ENCODE data around the gene PACRG. TPM values are rescaled to one million over a fixed set of nuclear protein-coding genes. Genes with fewer than 3 reads are reported as not detected.

The PACRG gene
- total RNA-seq, 1 donor from 2014 or later = under 0.01 TPM

DNA sequence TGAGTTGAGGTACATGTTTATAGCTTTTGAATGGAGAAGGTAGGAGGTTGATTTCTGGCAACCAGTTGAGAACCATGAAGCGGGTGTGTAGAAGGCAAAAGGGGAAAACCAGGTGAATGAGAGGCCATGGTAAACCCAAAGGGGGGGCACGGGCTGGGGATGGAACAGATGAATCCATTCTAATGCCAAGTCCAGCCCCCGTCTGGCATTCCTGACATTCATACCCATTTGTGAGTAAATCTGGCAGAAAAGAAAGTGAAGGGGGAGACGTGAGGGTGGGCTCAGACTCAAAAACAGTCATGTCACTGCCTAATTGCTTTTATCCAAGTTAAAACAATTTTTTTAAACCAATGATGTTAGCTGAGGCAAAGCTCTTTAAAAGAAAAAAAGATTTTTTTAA, 513.9 kb downstream of the PACRG start:
- Histone ChIP-seq H3K27me3 (ENCODE audit: control insufficient read depth, insufficient read depth, low read length) (no peaks in the 10 kb centered on the region), H3K4me3 (ENCODE audit: low read depth, low read length) (no peak overlapping the region), H3K36me3 (ENCODE audit: control insufficient read depth, insufficient read depth, low read length) (no peaks in the 10 kb centered on the region)
- DNase-seq (ENCODE audit: low read depth) (no peak), FAIRE-seq (no peak)
- TF ChIP-seq, protein P1, sequence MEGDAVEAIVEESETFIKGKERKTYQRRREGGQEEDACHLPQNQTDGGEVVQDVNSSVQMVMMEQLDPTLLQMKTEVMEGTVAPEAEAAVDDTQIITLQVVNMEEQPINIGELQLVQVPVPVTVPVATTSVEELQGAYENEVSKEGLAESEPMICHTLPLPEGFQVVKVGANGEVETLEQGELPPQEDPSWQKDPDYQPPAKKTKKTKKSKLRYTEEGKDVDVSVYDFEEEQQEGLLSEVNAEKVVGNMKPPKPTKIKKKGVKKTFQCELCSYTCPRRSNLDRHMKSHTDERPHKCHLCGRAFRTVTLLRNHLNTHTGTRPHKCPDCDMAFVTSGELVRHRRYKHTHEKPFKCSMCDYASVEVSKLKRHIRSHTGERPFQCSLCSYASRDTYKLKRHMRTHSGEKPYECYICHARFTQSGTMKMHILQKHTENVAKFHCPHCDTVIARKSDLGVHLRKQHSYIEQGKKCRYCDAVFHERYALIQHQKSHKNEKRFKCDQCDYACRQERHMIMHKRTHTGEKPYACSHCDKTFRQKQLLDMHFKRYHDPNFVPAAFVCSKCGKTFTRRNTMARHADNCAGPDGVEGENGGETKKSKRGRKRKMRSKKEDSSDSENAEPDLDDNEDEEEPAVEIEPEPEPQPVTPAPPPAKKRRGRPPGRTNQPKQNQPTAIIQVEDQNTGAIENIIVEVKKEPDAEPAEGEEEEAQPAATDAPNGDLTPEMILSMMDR (IDR thresholded peaks at IDR 0.05; ENCODE audit: insufficient read depth, low read length, severe bottlenecking) = no peak

DNA sequence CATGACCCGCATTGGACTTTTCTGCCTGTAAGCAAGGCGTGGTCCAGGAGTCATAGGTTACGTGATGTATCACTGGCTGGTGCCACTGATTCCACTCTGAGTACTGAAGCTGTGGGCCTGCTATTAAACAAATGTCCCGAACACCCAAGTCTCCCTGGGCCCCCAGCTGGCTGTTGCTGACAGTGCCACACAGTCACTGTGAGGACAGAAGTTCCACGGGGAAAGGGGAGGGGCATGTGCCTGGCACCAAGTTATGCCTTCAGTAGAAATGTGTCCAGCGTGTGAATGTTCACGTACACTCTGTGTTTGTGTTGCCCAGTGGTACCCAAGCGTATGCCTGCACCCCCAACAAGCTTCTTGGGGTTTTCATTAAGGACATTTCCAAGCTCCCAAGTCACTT, 515.3 kb downstream of the PACRG start:
- TF ChIP-seq, protein P1 (IDR thresholded peaks at IDR 0.05; ENCODE audit: insufficient read depth, low read length, severe bottlenecking) = no peak
- no peak overlapping the region for H3K4me3 ChIP-seq (ENCODE audit: low read depth, low read length)
- no peaks in the 10 kb centered on the region for H3K36me3 ChIP-seq (ENCODE audit: control insufficient read depth, insufficient read depth, low read length)
- FAIRE-seq (no peak), DNase-seq (ENCODE audit: low read depth) (no peak)
- no peaks in the 10 kb centered on the region for H3K27me3 ChIP-seq (ENCODE audit: control insufficient read depth, insufficient read depth, low read length)

DNA sequence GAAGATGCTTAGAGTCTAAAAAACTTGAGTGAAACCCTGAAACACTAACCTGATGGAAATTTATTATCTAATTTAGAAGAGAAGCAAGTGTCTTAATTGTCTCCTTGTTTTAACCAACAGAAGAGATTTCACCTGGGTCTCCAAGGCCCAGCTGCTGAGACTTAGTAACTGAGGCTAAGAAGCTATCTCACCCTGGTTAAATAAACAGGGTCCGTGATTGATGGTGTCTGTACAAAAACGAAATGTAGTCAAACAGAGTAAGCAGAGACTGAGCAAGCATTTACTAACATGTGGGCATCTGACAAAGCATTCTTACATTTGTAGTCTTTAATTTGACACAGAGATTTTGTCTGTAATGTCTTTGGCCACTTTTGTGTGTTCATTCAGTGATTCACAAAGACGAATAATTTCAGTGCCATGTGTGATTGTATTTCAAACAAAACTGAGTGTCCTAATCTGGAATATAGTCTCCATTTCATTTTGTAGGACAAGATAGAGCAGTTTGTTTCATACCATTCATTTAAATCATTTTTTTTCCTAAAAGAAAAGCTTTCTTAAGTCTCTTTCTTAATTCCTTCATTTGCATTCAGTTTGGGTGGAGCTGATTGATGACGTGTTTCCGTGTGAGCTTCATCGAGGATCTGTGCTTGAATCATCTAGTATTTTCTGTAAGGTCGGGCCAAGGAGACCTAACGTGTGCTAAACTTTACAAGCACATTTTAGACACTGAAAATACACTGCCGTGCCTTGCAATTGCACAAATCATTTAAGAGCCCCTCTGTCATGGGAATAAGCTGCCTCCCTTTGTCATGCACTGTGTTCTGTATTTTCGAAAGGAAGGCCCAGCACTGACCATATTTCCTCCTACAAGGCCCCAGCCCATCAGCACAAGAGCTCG, 516.2 kb downstream of the PACRG start:
- TF ChIP-seq, protein P1 (IDR thresholded peaks at IDR 0.05; ENCODE audit: insufficient read depth, low read length, severe bottlenecking) = no peak
- FAIRE-seq (no peak), DNase-seq (ENCODE audit: low read depth) (no peak)
- no peaks in the 10 kb centered on the region for H3K36me3 ChIP-seq (ENCODE audit: control insufficient read depth, insufficient read depth, low read length)
- H3K4me3 ChIP-seq (ENCODE audit: low read depth, low read length) = no peak overlapping the region
- H3K27me3 ChIP-seq (ENCODE audit: control insufficient read depth, insufficient read depth, low read length) = no peaks in the 10 kb centered on the region

DNA sequence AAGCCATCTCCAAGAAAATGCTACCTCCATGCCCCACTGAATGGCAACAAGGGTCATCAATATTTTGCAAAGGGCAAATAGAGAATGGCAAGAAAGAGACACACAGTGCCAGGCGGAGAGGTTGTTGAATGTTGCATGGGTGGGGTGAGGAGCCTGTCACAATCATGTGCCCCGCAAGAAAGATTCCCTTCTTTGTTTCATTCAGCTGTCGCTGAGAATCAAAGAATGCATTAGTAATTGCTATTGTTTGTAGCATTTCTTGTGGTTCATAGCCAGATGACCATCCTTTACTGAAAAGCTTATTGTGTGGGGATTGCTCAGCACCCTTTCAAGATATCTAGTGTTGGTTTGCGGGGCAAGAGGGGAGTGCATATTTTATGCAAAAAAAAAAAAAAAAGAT, 520.3 kb downstream of the PACRG start:
- H3K4me3 ChIP-seq (ENCODE audit: low read depth, low read length) = no peak overlapping the region
- DNase-seq (ENCODE audit: low read depth) = no peak
- no peaks in the 10 kb centered on the region for H3K27me3 ChIP-seq (ENCODE audit: control insufficient read depth, insufficient read depth, low read length)
- FAIRE-seq = no peak
- TF ChIP-seq, protein P1 (IDR thresholded peaks at IDR 0.05; ENCODE audit: insufficient read depth, low read length, severe bottlenecking) = no peak
- H3K36me3 ChIP-seq (ENCODE audit: control insufficient read depth, insufficient read depth, low read length) = no peaks in the 10 kb centered on the region

DNA sequence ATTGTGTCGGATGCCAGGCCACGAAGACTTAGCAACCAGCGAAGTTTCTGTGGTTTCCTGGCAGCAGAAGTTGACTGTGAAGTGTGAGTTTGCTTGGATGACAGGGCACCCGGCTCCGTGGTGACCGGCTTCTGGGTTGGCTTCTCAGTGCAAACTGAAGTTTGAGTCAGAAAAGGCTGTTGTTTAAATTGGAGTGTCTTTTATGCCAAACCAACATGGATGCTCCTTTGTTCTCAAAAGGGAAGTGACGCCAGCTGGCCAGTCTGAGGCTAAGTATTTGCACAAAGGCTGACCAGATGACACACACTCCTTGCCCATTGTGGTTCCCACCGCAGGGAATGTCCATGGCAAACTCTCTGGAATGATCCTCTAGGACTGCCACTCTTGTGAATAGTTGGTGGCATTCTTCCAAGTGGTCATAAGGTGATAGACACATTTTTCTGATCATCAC, 521.9 kb downstream of the PACRG start:
- no peak overlapping the region for H3K4me3 ChIP-seq (ENCODE audit: low read depth, low read length)
- FAIRE-seq = peak; percentile 83

More for the DNA sequence above, 521.9 kb downstream of the PACRG start:
- H3K36me3 ChIP-seq (ENCODE audit: control insufficient read depth, insufficient read depth, low read length) = no peaks in the 10 kb centered on the region
- no peaks in the 10 kb centered on the region for H3K27me3 ChIP-seq (ENCODE audit: control insufficient read depth, insufficient read depth, low read length)
- DNase-seq (ENCODE audit: low read depth) = no peak
- TF ChIP-seq, protein P1 (IDR thresholded peaks at IDR 0.05; ENCODE audit: insufficient read depth, low read length, severe bottlenecking) = no peak
